ENCODE results near the gene FOXJ1.

Gene FOXJ1

GRCh38 chr17:76087531-76087930 lies 53.5 kb downstream of the FOXJ1 start:
- no peaks in the 10 kb centered on the region for H3K27me3 ChIP-seq (ENCODE audit: insufficient read depth, low read length)
- H3K9me3 ChIP-seq (ENCODE audit: insufficient read depth, low read depth, low read length): no peaks in the 10 kb centered on the region
- no peak overlapping the region for H3K27ac ChIP-seq (ENCODE audit: low read depth, low read length)
- H3K36me3 ChIP-seq (ENCODE audit: insufficient read depth, low read length): peaks cover 94% of the 10 kb centered on the region
- no peak overlapping the region for H3K9ac ChIP-seq (ENCODE audit: low read depth, low read length)
- H3K4me3 ChIP-seq (ENCODE audit: low read length): no peak overlapping the region
- 92% methylated on average over 11 of the region's 11 CpGs for WGBS
- H3K4me1 ChIP-seq (ENCODE audit: insufficient read depth, low read length): no peaks in the 10 kb centered on the region

DNA sequence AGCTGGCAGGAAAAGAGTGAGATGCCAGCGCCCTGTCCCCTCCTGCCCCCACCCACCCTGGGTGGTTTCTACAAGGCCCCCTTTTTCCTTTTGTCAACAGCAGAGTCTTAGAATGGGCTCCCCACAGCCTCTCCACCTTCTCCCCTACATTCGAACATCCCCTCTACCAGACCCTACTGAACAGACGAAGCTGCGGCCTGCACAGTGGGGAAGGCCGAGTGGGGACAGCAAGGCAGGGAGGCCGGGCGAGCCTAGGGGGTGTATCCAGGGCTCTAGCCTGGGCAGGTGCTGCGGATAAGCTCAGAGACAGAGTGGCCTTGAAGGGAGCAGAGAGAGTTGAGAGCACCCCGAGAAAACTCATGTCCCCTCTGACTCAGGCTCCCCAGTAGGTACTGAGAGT lies 54.7 kb downstream of the FOXJ1 start:
- no peak overlapping the region for H3K4me3 ChIP-seq (ENCODE audit: low read length)
- no peaks in the 10 kb centered on the region for H3K9me3 ChIP-seq (ENCODE audit: insufficient read depth, low read depth, low read length)
- 97% methylated on average over 9 of the region's 9 CpGs for WGBS
- H3K27me3 ChIP-seq (ENCODE audit: insufficient read depth, low read length): no peaks in the 10 kb centered on the region
- H3K27ac ChIP-seq (ENCODE audit: low read depth, low read length): no peak overlapping the region
- peaks cover 89% of the 10 kb centered on the region for H3K36me3 ChIP-seq (ENCODE audit: insufficient read depth, low read length)
- H3K9ac ChIP-seq (ENCODE audit: low read depth, low read length): no peak overlapping the region
- H3K4me1 ChIP-seq (ENCODE audit: insufficient read depth, low read length): no peaks in the 10 kb centered on the region
